HEK293T (cell line): ENCODE measurements around the gene NFYA.

Source experiments
- ARNT ChIP-seq: fragments of 450-650 bp; IDR thresholded peaks from 2 replicates; pipeline ENCODE4 v1.6.1; 2017; ENCODE audit warnings: mild to moderate bottlenecking
- BHLHE40 ChIP-seq: fragments of 450-650 bp; IDR thresholded peaks from 2 replicates; pipeline ENCODE4 v1.6.1; 2016; ENCODE audit warnings: mild to moderate bottlenecking, moderate library complexity, borderline replicate concordance
- ELF4 ChIP-seq: fragments of 450-650 bp; IDR thresholded peaks from 2 replicates; pipeline ENCODE4 v1.6.1; 2017; ENCODE audit warnings: antibody characterized with exemption
- FOXK2 ChIP-seq: fragments of 450-650 bp; IDR thresholded peaks from 2 replicates; pipeline ENCODE4 v1.6.1; 2016; ENCODE audit warnings: mild to moderate bottlenecking
- FOXM1 ChIP-seq: fragments of 450-650 bp; IDR thresholded peaks from 2 replicates; pipeline ENCODE4 v1.6.1; 2017; ENCODE audit warnings: mild to moderate bottlenecking, borderline replicate concordance
- HDGF ChIP-seq: fragments of 450-650 bp; IDR thresholded peaks from 2 replicates; pipeline ENCODE4 v1.6.1; 2017; ENCODE audit warnings: antibody characterized with exemption, borderline replicate concordance
- L3MBTL2 ChIP-seq: fragments of 450-650 bp; conservative IDR thresholded peaks from 2 replicates; pipeline ENCODE4 v1.6.1; 2016; ENCODE audit warnings: mild to moderate bottlenecking
- NFRKB ChIP-seq: fragments of 450-650 bp; IDR thresholded peaks from 2 replicates; pipeline ENCODE4 v1.6.1; 2016; ENCODE audit warnings: mild to moderate bottlenecking, moderate library complexity
- PKNOX1 ChIP-seq: fragments of 450-650 bp; IDR thresholded peaks from 2 replicates; pipeline ENCODE4 v1.6.1; 2016
- SP1 ChIP-seq: fragments of 450-650 bp; IDR thresholded peaks from 2 replicates; pipeline ENCODE4 v1.6.1; 2017
- SUZ12 ChIP-seq: fragments of 450-650 bp; IDR thresholded peaks from 2 replicates; pipeline ENCODE4 v1.6.1; 2016; ENCODE audit warnings: mild to moderate bottlenecking
- ZNF384 ChIP-seq: fragments of 450-650 bp; IDR thresholded peaks from 2 replicates; pipeline ENCODE4 v1.6.1; 2016

- TF ChIP-seq SP1 (no peak), ZNF384 (no peak), L3MBTL2 (no peak), FOXK2 (no peak), ELF4 (no peak), NFRKB (no peak), PKNOX1 (no peak), HDGF (no peak), ARNT (no peak), SUZ12 (no peak), FOXM1 (no peak), BHLHE40 (no peak)
These were observed 12.4 kb downstream of the NFYA start for GRCh38 chr6:41085182-41085581.
